GM04504 (cell line): ENCODE data around the gene PPP1R7.
A peak's percentile ranks its signal among the peaks of the same experiment; 100 is the strongest.
"Not testable (repeated sequence)": the region's sequence is repeated elsewhere in the genome, so short reads cannot be mapped to it uniquely, and the experiment has no call there.

Experiments used
- DNase-seq: peaks from one replicate; pipeline ENCODE4 v3.0.0-alpha.2; 2012; ENCODE audit warnings: low read depth

The PPP1R7 gene

GRCh38 chr2:241149925-241150659, at the start of gene PPP1R7:
Gene PPP1R7, plus strand, starts transcription at chr2:241150467. Its CDS starts 29 bp downstream, at chr2:241150496.
- DNase-seq, result peak; percentile 83

GRCh38 chr2:241102239-241102803, 47.9 kb upstream of the PPP1R7 start, which contains the start of gene MTERF4:
Gene MTERF4, minus strand, starts transcription at chr2:241102287. Its CDS starts 14 bp downstream, at chr2:241102273.
- DNase-seq, result peak; percentile 59

- DNase-seq, result no peak
Observed at GRCh38 chr2:241103176-241103595, 47.1 kb upstream of the PPP1R7 start.

GRCh38 chr2:241104611-241105010, 45.7 kb upstream of the PPP1R7 start:
- DNase-seq, result not testable (repeated sequence)

- no peak for DNase-seq
Observed at GRCh38 chr2:241105641-241106040, 44.6 kb upstream of the PPP1R7 start.

GRCh38 chr2:241107031-241107783, 43.1 kb upstream of the PPP1R7 start:
- no peak for DNase-seq

- no peak for DNase-seq
Observed at GRCh38 chr2:241108271-241109209, 41.7 kb upstream of the PPP1R7 start.

- DNase-seq, result no peak
Observed at GRCh38 chr2:241109210-241110088, 40.8 kb upstream of the PPP1R7 start.

- DNase-seq, result no peak
Observed at GRCh38 chr2:241110089-241110606, 40.1 kb upstream of the PPP1R7 start.

- DNase-seq, result no peak
Observed at GRCh38 chr2:241110607-241111439, 39.4 kb upstream of the PPP1R7 start.

- DNase-seq, result no peak
Observed at GRCh38 chr2:241111440-241111805, 38.8 kb upstream of the PPP1R7 start.

GRCh38 chr2:241112046-241112445, 38.2 kb upstream of the PPP1R7 start:
- DNase-seq, result no peak

- DNase-seq, result no peak
Observed at GRCh38 chr2:241112592-241112991, 37.7 kb upstream of the PPP1R7 start.

GRCh38 chr2:241114836-241115235, 35.4 kb upstream of the PPP1R7 start:
- DNase-seq, result no peak

- DNase-seq, result no peak
Observed at GRCh38 chr2:241115361-241115760, 34.9 kb upstream of the PPP1R7 start.

GRCh38 chr2:241116606-241117560, 33.4 kb upstream of the PPP1R7 start:
- no peak for DNase-seq

GRCh38 chr2:241118737-241119505, 31.3 kb upstream of the PPP1R7 start:
- no peak for DNase-seq

- no peak for DNase-seq
Observed at GRCh38 chr2:241120440-241120839, 29.8 kb upstream of the PPP1R7 start.
